Caco-2 (cell line): ENCODE results near the gene ZRANB3. TPM values are rescaled to one million over a fixed set of nuclear protein-coding genes. Genes with fewer than 3 reads are reported as not detected.

Source experiments
- BruUV-seq: library from RNA; stranded (reverse); fragments of 400-500 nt; replicated peaks from 2 replicates; lab custom pipeline; 2021; lab: Mats Ljungman, UMichigan
- CTCF ChIA-PET: fragments of 300-600 bp; sonication (Branson Sonifier 250); formaldehyde crosslinking; loops from one replicate; lab custom pipeline; 2022; ENCODE audit warnings: antibody characterized with exemption; lab: Charles Lee
- POLR2A ChIA-PET: fragments of 300-600 bp; sonication (Branson Sonifier 250); formaldehyde crosslinking; loops from one replicate; lab custom pipeline; 2022; ENCODE audit warnings: antibody characterized with exemption; lab: Charles Lee
- DNase-seq, 2 experiments: peaks; one replicate each; pipeline versions ENCODE4 v3.0.0 to v3.0.0-alpha.2; 2020 to 2022
- H3K27me3 ChIP-seq: replicated peaks from 2 replicates; pipeline ENCODE4 v1.6.0; 2011; ENCODE audit warnings: low read length; ENCODE audit not compliant: control insufficient read depth, insufficient read depth
- H3K36me3 ChIP-seq: 2 replicates; pipeline ENCODE4 v1.5.1; 2011; ENCODE audit warnings: low read length; ENCODE audit not compliant: control insufficient read depth, insufficient read depth
- H3K4me1 ChIP-seq: fragments of 250-450 bp; sonication (Bioruptor Pico); 2 replicates; pipeline ENCODE4 v1.5.1; 2020; ENCODE audit warnings: mild to moderate bottlenecking
- H3K4me3 ChIP-seq: 2 replicates; pipeline ENCODE4 v1.5.1; 2011; ENCODE audit warnings: low read depth, mild to moderate bottlenecking, control low read depth, low read length
- H3K9me3 ChIP-seq: fragments of 250-450 bp; sonication (Bioruptor Pico); 2 replicates; pipeline ENCODE4 v1.5.1; 2020; ENCODE audit warnings: mild to moderate bottlenecking, moderate library complexity
- H3K27ac Mint-ChIP-seq: one replicate; pipeline ENCODE4 v1.8.0; 2022; ENCODE audit warnings: mixed read lengths; ENCODE audit not compliant: unreplicated experiment
- H3K27me3 Mint-ChIP-seq: one replicate; pipeline ENCODE4 v1.8.0; 2022; ENCODE audit warnings: mixed read lengths; ENCODE audit not compliant: insufficient read depth, unreplicated experiment
- H3K36me3 Mint-ChIP-seq: one replicate; pipeline ENCODE4 v1.8.0; 2022; ENCODE audit warnings: mild to moderate bottlenecking, mixed read lengths; ENCODE audit not compliant: insufficient read depth, unreplicated experiment
- H3K4me1 Mint-ChIP-seq: one replicate; pipeline ENCODE4 v1.8.0; 2022; ENCODE audit warnings: low read depth, mixed read lengths; ENCODE audit not compliant: unreplicated experiment
- H3K4me3 Mint-ChIP-seq: one replicate; pipeline ENCODE4 v1.8.0; 2022; ENCODE audit warnings: mild to moderate bottlenecking, moderate library complexity, mixed read lengths; ENCODE audit not compliant: unreplicated experiment
- H3K9me3 Mint-ChIP-seq: one replicate; pipeline ENCODE4 v1.8.0; 2022; ENCODE audit warnings: mixed read lengths; ENCODE audit not compliant: unreplicated experiment
- CTCF ChIP-seq, 2 experiments: fragments of 200-600 bp in 1 of 2; IDR thresholded peaks; 1 replicate in 1 of 2; 2 replicates in 1 of 2; pipeline versions ENCODE4 v1.5.1 to v1.8.0; 2011 to 2022; ENCODE audit warnings: antibody characterized with exemption in 1 of 2, control low read depth in 1 of 2, inconsistent platforms in 1 of 2, low read depth in 1 of 2, low read length in 1 of 2, mild to moderate bottlenecking in 1 of 2, moderate library complexity in 1 of 2; ENCODE audit not compliant: insufficient read depth in 1 of 2, severe bottlenecking in 1 of 2, unreplicated experiment in 1 of 2
- intact Hi-C: fragments of 100-400 bp; cut with micrococcal nuclease; formaldehyde crosslinking; loops from one replicate; pipeline ENCODE4 v1.10.0; 2022; ENCODE audit not compliant: unreplicated experiment
- total RNA-seq: library from RNA; stranded (reverse); gene quantifications from 2 replicates; pipeline ENCODE4 v1.2.3, GENCODE V29; 2022

Gene ZRANB3
- total RNA-seq, 1 experiment from 2014 or later, result 17.0 TPM

GRCh38 chr2:135318808-135319207 is 212.2 kb downstream of the ZRANB3 start:
- Mint-ChIP-seq H3K36me3 (no peaks in the 10 kb centered on the region), H3K9me3 (no peaks in the 10 kb centered on the region), H3K27ac (no peak overlapping the region), H3K4me3 (no peak overlapping the region), H3K27me3 (no peaks in the 10 kb centered on the region), H3K4me1 (no peaks in the 10 kb centered on the region)
- TF ChIP-seq CTCF (IDR thresholded peaks at IDR 0.05; ENCODE audit: insufficient read depth in 1 of 2, low read depth in 1 of 2, low read length in 1 of 2, severe bottlenecking in 1 of 2, unreplicated experiment in 1 of 2), result no peak
- POLR2A ChIA-PET, result no interaction called here
- no peaks in the 10 kb centered on the region for H3K9me3 ChIP-seq
- H3K27me3 ChIP-seq, result no peaks in the 10 kb centered on the region
- no peaks in the 10 kb centered on the region for H3K4me1 ChIP-seq
- no TSS peak for BruUV-seq
- intact Hi-C loops, result no loop called here
- no peak for DNase-seq
- no peaks in the 10 kb centered on the region for H3K36me3 ChIP-seq
- no peak overlapping the region for H3K4me3 ChIP-seq
- CTCF ChIA-PET, result no interaction called here

- Histone ChIP-seq H3K36me3 (no peaks in the 10 kb centered on the region), H3K27me3 (no peaks in the 10 kb centered on the region), H3K4me1 (no peaks in the 10 kb centered on the region), H3K9me3 (no peaks in the 10 kb centered on the region), H3K4me3 (no peak overlapping the region)
- DNase-seq, result no peak
- Mint-ChIP-seq H3K36me3 (no peaks in the 10 kb centered on the region), H3K27me3 (no peaks in the 10 kb centered on the region), H3K4me3 (no peak overlapping the region), H3K4me1 (no peaks in the 10 kb centered on the region), H3K9me3 (no peaks in the 10 kb centered on the region), H3K27ac (no peak overlapping the region)
- ChIA-PET POLR2A (no interaction called here), CTCF (no interaction called here)
- no peak for TF ChIP-seq CTCF (IDR thresholded peaks at IDR 0.05; ENCODE audit: insufficient read depth in 1 of 2, low read depth in 1 of 2, low read length in 1 of 2, severe bottlenecking in 1 of 2, unreplicated experiment in 1 of 2)
- BruUV-seq, result no TSS peak
- intact Hi-C loops, result no loop called here
Observed at GRCh38 chr2:135317375-135317774, 213.6 kb downstream of the ZRANB3 start.

- Mint-ChIP-seq H3K4me3 (no peak overlapping the region), H3K27ac (no peak overlapping the region)
- BruUV-seq, result no TSS peak
Observed at GRCh38 chr2:135311962-135312361, 219.1 kb downstream of the ZRANB3 start.

More at GRCh38 chr2:135311962-135312361, 219.1 kb downstream of the ZRANB3 start:
- no peaks in the 10 kb centered on the region for H3K9me3 Mint-ChIP-seq
- no peaks in the 10 kb centered on the region for H3K4me1 Mint-ChIP-seq
- no peak for DNase-seq
- Histone ChIP-seq H3K36me3 (no peaks in the 10 kb centered on the region), H3K27me3 (no peaks in the 10 kb centered on the region), H3K9me3 (no peaks in the 10 kb centered on the region), H3K4me3 (no peak overlapping the region), H3K4me1 (no peaks in the 10 kb centered on the region)
- no peaks in the 10 kb centered on the region for H3K27me3 Mint-ChIP-seq
- ChIA-PET CTCF (no interaction called here), POLR2A (no interaction called here)
- TF ChIP-seq CTCF (IDR thresholded peaks at IDR 0.05; ENCODE audit: insufficient read depth in 1 of 2, low read depth in 1 of 2, low read length in 1 of 2, severe bottlenecking in 1 of 2, unreplicated experiment in 1 of 2), result no peak
- H3K36me3 Mint-ChIP-seq, result no peaks in the 10 kb centered on the region
- intact Hi-C loops, result no loop called here
